Measurements from ENCODE around the gene EPYC. TPM values are rescaled to one million over a fixed set of nuclear protein-coding genes. Genes with fewer than 3 reads are reported as not detected.

EPYC gene
- polyA plus RNA-seq, 1 donor from 2014 or later: not detected

DNA sequence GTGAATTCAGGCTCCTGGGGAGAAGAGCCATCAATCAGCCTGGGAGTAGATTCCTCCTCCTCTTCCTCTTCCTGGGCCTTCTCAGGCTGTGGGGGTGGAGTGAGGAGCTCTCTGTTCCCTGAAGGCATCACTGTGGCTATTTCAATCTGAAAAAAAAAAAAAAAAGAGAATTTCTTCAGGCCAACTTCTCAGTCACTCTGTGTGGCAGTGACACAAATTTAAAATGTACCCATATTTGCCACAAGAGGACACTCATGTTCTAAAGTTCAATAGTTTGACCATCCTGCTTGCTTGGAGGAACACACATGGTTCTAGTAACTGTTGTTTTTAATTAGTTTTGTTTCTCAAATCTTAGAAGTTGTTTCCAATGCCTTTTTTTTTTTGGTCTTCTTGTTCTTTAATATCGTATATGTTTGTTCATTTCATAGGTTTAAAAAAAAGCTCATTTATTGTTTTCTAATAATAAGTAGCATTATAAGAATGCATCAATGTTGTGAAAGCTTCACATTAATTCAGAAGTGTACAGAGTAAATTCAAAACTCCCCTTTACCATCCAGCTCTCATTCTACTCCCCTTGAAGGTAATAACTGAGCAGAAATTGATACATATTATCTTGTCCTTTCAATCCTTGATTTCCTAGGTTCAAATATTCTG, 26.5 kb downstream of the EPYC start:
- H3K9me3 Mint-ChIP-seq: no peaks in the 10 kb centered on the region

DNA sequence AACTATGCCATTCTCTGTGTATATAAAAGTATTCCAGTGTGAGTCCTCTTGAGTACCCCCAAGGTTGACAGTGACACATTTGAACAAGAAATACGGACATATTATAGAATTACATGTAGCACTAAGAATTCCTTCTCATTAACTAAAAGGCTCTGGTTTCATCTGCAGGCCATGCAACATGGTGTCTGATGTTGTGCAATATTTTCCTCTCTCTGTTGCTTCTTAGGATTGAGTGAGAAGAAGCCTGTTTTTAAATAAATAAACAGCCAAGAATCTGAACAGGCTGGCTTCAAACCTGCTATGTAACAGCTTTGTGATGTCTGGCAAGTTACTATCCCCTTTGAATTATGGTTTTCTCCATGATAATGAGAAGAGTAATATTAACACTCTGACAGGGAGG, 27.5 kb downstream of the EPYC start:
- Mint-ChIP-seq H3K27me3 (peaks cover 2% of the 10 kb centered on the region), H3K4me1 (no peaks in the 10 kb centered on the region)

More for the DNA sequence above, 26.5 kb downstream of the EPYC start:
- Mint-ChIP-seq H3K4me3 (no peak overlapping the region), H3K4me1 (no peaks in the 10 kb centered on the region), H3K36me3 (no peaks in the 10 kb centered on the region), H3K27me3 (peaks cover 2% of the 10 kb centered on the region), H3K27ac (no peak overlapping the region)

DNA sequence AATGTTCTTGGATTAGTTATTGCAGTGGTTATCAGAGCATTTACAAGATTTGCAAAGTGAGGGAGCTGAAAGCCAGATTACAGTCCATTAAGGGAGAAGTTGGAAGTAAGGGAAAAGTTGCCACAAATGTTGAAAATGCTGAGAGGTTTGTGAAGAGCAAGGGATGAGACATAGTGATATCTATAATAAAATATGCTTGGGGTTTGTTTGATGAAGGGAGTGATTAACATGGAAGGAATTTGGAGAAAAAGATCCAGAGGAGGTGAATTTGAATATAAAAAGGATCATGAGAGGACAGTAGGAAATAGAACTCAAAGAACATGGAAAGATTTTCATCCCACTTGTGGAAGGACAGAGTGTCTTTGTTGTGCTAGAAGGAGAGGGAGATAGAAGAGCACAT, 30.5 kb downstream of the EPYC start:
- Mint-ChIP-seq H3K27ac (peak overlapping the region in 1 of 3 donors; percentile 1), H3K4me3 (no peak overlapping the region), H3K36me3 (no peaks in the 10 kb centered on the region), H3K9me3 (no peaks in the 10 kb centered on the region), H3K27me3 (peaks cover 2% of the 10 kb centered on the region), H3K4me1 (no peaks in the 10 kb centered on the region)

More for the DNA sequence above, 27.5 kb downstream of the EPYC start:
- Mint-ChIP-seq H3K9me3 (no peaks in the 10 kb centered on the region), H3K4me3 (no peak overlapping the region), H3K36me3 (no peaks in the 10 kb centered on the region), H3K27ac (no peak overlapping the region)

DNA sequence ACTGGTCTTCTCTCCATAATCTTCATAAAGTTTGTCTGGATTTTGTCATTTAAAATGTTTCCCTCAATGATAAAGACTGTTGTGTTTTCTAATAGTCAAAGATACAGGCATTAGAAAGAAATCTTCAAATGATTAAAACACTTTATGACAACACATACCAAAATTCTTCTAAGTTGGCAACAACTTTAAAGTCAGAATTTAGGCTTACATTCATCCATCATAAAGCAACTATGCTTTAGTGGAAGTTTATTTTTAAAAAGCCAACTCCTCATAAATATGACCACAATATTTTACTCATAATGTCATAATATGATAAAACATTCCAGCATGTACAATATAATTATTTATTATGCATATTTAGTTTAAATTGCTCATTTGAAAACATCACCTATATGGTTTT, 32.5 kb downstream of the EPYC start:
- Mint-ChIP-seq H3K27me3 (peaks cover 2% of the 10 kb centered on the region), H3K9me3 (no peaks in the 10 kb centered on the region), H3K4me1 (no peaks in the 10 kb centered on the region), H3K4me3 (no peak overlapping the region), H3K36me3 (no peaks in the 10 kb centered on the region), H3K27ac (no peak overlapping the region)

DNA sequence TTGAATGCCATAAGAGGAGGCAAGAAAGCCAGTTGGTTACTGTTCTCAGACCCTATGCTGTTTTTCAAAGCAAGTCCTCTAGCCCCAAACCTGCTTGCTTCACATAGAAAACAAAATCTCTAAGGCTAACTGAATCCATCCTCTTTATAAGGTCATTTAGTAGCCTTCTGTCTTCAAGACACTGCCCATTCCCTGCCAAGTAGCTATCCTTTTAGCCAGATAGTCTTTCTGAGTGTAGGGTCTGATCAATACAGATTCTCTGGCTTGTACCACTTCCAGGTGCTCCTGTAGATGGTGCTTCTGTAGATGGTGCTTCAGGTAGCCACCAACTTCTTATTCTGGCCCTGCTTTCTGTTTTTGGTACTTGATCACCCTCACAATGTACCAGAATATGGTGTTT, 33.9 kb downstream of the EPYC start:
- no peak overlapping the region for H3K27ac Mint-ChIP-seq
- H3K9me3 Mint-ChIP-seq: no peaks in the 10 kb centered on the region
- H3K36me3 Mint-ChIP-seq: no peaks in the 10 kb centered on the region
- no peaks in the 10 kb centered on the region for H3K4me1 Mint-ChIP-seq
- peaks cover 2% of the 10 kb centered on the region for H3K27me3 Mint-ChIP-seq
- H3K4me3 Mint-ChIP-seq: no peak overlapping the region

DNA sequence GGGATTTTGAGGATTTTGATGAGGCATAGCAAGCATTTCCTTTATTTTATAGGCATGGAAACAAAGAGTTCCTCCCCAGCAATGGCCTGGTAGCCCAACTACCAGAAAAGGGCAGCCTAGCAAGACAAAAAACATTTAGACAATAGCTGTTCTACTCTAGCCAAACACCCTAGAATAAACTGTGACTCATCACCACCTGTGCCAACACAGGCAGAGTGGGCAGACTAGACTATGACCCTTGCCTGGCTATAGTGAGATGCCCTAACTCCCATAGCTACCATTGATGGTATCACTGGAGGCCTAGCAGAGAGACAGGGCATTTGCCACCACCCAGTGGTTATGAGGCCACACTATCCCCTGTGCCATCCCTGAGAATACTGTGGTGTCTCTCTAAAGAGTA, 34.3 kb downstream of the EPYC start:
- no peaks in the 10 kb centered on the region for H3K4me1 Mint-ChIP-seq
- H3K27me3 Mint-ChIP-seq: peaks cover 2% of the 10 kb centered on the region
- H3K36me3 Mint-ChIP-seq: no peaks in the 10 kb centered on the region
- H3K27ac Mint-ChIP-seq: no peak overlapping the region
- H3K4me3 Mint-ChIP-seq: no peak overlapping the region
- no peaks in the 10 kb centered on the region for H3K9me3 Mint-ChIP-seq

DNA sequence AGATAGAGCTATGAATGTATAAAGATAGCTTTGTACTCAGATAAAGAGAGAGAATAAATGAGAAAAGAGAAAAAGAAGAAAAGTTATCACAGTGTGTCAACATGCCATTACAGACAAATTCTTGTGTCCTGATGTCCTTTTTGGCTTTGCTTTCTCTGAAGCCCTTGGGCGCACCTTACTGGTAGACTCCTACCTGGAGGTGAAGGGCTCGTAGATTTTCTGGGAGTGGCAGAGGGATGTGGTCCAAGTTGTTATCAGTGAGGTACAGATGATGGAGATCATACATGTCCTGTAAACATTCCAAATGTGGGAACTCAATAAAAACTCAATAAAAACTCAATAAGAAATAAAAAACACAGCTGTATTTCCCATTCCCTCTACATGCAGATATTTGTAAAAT, 34.9 kb downstream of the EPYC start:
- H3K27ac Mint-ChIP-seq: no peak overlapping the region
- H3K36me3 Mint-ChIP-seq: no peaks in the 10 kb centered on the region
- H3K4me1 Mint-ChIP-seq: no peaks in the 10 kb centered on the region

DNA sequence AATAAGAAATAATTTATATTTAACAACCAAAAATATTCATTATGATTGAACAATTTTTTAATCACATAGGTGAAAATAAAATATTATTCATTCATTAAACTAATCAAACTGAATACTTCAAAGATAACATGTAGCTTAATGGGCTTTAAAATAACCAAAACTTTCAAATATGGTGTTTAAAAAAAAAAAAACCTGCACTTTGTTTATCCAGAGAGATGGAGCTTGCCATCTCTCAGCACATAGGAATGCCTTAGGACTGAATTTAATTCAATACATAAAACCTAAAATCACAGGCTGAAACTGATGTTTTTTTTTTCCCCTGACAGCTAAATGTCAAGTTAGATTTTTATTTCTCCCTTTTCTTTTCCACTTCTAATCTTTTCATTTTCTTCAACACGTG, 35.4 kb downstream of the EPYC start:
- Mint-ChIP-seq H3K27me3 (peaks cover 2% of the 10 kb centered on the region), H3K27ac (no peak overlapping the region), H3K36me3 (no peaks in the 10 kb centered on the region), H3K4me1 (no peaks in the 10 kb centered on the region), H3K9me3 (no peaks in the 10 kb centered on the region), H3K4me3 (no peak overlapping the region)

More for the DNA sequence above, 34.9 kb downstream of the EPYC start:
- H3K27me3 Mint-ChIP-seq: peaks cover 2% of the 10 kb centered on the region
- no peaks in the 10 kb centered on the region for H3K9me3 Mint-ChIP-seq
- H3K4me3 Mint-ChIP-seq: no peak overlapping the region

DNA sequence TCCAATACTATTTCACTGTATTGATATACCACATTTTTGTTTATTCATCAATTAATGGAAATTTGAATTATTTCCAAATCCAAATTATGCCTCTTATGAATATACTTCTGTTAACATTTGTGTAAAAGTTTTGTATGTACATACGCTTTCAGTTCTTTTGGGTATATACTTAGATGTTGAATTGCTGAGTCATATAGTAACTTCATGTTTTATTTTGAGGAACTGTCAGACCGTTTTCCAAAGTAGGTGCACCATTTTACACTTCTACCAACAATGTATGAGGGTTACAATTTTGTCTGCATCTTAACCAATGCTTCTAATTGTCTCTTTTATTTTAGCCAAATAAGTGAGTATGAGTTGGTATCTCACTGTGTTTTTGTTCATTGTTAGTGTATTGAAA, 39.6 kb downstream of the EPYC start:
- no peaks in the 10 kb centered on the region for H3K27me3 Mint-ChIP-seq
- no peaks in the 10 kb centered on the region for H3K36me3 Mint-ChIP-seq
- no peaks in the 10 kb centered on the region for H3K4me1 Mint-ChIP-seq
- no peak overlapping the region for H3K27ac Mint-ChIP-seq
- no peaks in the 10 kb centered on the region for H3K9me3 Mint-ChIP-seq
- no peak overlapping the region for H3K4me3 Mint-ChIP-seq

DNA sequence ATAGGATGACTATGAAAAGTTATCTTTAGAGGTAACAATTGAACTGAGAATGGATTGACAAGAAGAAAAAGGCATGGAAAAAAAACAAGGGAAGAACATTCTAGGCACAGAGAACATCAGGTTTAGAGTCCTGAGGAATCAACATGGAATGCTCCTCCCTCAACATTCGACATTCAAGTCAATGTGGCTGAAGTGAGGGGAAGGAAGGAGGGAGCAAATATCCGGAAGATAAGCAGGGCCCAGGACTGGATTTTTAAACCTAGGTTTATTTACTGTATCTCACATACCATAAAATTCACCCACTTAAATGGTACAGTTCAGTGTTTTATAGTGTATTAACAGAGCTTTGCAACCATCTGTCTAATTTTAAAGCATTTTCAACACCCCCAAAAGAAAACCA, 40.2 kb downstream of the EPYC start:
- Mint-ChIP-seq H3K27me3 (no peaks in the 10 kb centered on the region), H3K36me3 (no peaks in the 10 kb centered on the region), H3K9me3 (no peaks in the 10 kb centered on the region), H3K4me3 (no peak overlapping the region), H3K27ac (no peak overlapping the region), H3K4me1 (no peaks in the 10 kb centered on the region)

DNA sequence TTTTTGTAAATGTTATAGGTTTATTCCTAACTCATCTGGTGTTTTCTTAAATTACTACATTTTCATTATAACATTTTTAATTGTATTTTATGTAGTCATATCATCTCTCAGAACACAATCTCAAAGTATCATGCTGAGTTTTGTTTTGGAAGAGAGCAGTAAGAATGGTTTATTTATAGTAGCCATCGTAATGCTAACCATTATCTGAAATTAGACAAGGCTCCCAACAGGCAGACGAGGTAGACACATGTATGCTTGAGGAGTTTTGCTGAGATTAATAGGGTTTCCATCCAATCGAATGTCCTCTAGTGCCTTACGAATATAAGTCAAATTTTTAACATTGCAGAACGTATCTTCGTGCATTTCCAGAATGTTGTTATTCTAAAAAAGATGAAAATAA, 40.8 kb downstream of the EPYC start:
- Mint-ChIP-seq H3K4me3 (no peak overlapping the region), H3K36me3 (no peaks in the 10 kb centered on the region), H3K9me3 (no peaks in the 10 kb centered on the region), H3K27ac (no peak overlapping the region), H3K4me1 (no peaks in the 10 kb centered on the region), H3K27me3 (no peaks in the 10 kb centered on the region)

DNA sequence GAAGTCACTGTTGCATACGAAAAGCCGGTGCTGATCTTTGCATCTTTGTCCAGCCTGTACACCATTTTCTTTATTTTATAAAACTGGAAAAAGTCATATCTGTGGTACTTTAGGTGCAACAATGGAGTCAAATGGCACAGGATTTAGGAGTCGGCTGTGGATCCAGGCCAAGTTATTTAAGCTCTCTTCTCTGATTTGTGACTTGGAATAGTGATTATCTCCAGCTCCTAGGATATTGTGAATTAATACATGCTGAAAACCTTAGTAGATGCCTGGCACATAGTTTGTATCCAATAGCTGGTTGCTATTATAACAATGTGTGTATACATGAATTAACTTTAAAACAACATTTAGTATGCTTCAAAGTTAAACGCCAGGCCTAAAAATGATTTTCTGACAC, 43.6 kb downstream of the EPYC start:
- Mint-ChIP-seq H3K36me3 (no peaks in the 10 kb centered on the region), H3K27me3 (no peaks in the 10 kb centered on the region), H3K27ac (no peak overlapping the region), H3K4me3 (no peak overlapping the region), H3K4me1 (no peaks in the 10 kb centered on the region), H3K9me3 (no peaks in the 10 kb centered on the region)

DNA sequence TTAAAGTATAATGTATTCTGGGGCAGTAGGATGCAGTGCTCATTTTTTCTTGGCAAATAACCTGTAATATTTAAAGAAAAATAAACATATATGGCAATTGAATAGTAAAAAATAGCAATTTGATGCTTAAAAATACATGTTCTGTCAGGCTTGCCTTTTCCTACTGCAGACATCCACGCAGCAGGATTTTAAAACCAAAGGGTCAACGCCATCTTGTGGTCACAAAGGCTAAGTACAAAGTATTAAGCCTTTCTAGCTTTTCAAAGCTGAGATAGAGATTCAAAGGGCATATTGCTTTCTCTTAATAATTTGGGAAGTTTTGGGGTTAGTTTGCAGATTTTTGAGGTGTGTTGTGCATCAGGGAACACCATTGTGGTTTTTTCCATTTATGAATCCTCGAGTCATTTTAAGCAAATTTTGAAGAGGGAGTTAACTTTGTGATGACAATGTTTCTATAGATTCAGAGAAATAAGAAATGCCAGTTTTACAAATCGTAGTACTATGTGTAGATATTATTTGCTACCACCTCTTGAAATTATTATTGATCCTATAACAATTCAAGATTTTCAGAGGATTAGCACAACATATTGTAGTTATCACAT, 45.1 kb downstream of the EPYC start:
- H3K36me3 Mint-ChIP-seq: no peaks in the 10 kb centered on the region
- H3K4me1 Mint-ChIP-seq: no peaks in the 10 kb centered on the region
- H3K27ac Mint-ChIP-seq: no peak overlapping the region
- no peaks in the 10 kb centered on the region for H3K9me3 Mint-ChIP-seq
- no peak overlapping the region for H3K4me3 Mint-ChIP-seq
- no peaks in the 10 kb centered on the region for H3K27me3 Mint-ChIP-seq

DNA sequence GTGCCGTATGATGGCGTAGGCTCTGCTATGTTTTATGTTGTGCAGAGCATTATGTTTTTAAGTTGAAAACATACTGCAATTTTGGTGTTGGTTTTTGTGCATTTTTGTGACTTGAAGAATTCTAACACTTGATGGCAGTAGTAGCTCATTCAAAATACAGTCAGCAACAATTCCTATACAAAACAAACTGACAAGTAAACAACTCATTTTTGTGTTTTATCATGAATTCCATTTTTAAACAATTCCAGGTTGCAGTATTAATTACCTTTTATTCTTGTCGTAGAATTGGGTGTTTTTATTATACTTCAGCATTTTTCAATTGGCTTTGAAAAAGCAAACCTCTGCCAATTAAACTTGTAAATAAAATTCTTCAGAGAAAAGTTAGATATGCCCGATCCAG, 45.7 kb downstream of the EPYC start:
- Mint-ChIP-seq H3K27me3 (no peaks in the 10 kb centered on the region), H3K27ac (no peak overlapping the region), H3K4me3 (no peak overlapping the region), H3K4me1 (no peaks in the 10 kb centered on the region), H3K36me3 (no peaks in the 10 kb centered on the region), H3K9me3 (no peaks in the 10 kb centered on the region)

DNA sequence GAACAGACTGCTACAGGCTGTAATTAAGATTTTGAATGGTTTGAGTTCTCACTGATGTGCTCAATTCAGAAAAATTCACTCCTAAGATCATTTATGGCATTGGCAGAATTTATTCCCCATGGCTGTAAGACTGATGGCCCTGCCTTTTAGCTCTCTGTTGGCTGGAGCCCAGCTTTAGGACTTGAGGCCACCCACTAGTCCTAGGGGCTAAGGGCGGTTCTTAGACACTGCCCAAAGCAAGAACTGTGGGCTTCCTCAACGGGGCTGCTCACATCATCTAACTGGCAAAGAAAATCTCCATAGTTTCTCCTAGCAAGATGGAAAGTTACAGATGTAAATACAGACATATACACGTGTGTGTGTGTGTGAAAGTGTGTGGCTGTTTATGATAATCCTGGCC, 46.4 kb downstream of the EPYC start:
- no peak overlapping the region for H3K4me3 Mint-ChIP-seq
- H3K36me3 Mint-ChIP-seq: no peaks in the 10 kb centered on the region
- no peak overlapping the region for H3K27ac Mint-ChIP-seq
- no peaks in the 10 kb centered on the region for H3K9me3 Mint-ChIP-seq
- H3K27me3 Mint-ChIP-seq: no peaks in the 10 kb centered on the region
- no peaks in the 10 kb centered on the region for H3K4me1 Mint-ChIP-seq

DNA sequence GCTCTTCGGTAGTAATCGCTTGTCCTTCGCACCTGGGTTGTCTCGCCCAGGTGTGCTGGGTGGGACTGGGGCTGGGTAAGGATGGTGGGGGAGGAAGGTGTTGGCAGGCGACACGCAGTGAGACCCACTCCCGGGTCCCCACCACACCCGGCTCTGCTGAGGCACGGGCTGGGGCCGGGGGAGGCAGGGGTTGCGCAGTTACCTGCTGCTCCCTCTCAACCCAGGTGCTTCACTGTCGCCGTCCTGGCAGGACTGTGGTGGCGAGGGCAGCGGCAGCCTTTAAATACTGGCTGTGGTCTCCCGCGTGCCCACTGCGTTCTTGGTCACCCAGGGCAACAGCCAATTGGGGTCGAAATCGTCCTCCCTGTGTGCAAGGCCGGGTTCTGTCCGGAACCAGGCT, 49.9 kb downstream of the EPYC start, which contains the start of gene CCER1:
Gene CCER1 (minus strand): TSS at position 256 of the 400 bp plus-strand sequence. CDS start 434 bp downstream, outside the sequence.
- Mint-ChIP-seq H3K9me3 (no peaks in the 10 kb centered on the region), H3K27me3 (no peaks in the 10 kb centered on the region), H3K27ac (no peak within 1 kb of the TSS), H3K4me3 (no peak within 1 kb of the TSS), H3K4me1 (no peaks in the 10 kb centered on the region), H3K36me3 (no peaks in the 10 kb centered on the region)

Data from IgD-negative memory B cell (primary cell).